OCI-LY3 (cell line): ENCODE results near the gene ERC2.

ENCODE experiments used
- CTCF ChIP-seq: fragments of 200-600, 300-600 bp; sonication (generic); IDR thresholded peaks from 2 replicates; pipeline ENCODE4 v1.5.1; 2014; ENCODE audit warnings: antibody characterized with exemption, low read length, low read depth
- EZH2phosphoT487 ChIP-seq: fragments of 200-600 bp; shearing (Covaris generic); IDR thresholded peaks from 2 replicates; pipeline ENCODE4 v1.6.1; 2018; ENCODE audit warnings: antibody characterized with exemption, mixed run types, low read depth

GRCh38 chr3:55812394-55813013 lies 655.8 kb downstream of the ERC2 start:
- TF ChIP-seq CTCF: no peak
- no peak for TF ChIP-seq EZH2phosphoT487
